Uterus (tissue), 2 donors: ENCODE results near the gene USP7.

Experiments
- CTCF ChIP-seq, 4 experiments: fragments of 200-600 bp in 2 of 4; fragments of 450-650 bp in 2 of 4; sonication (generic) in 2 of 4; IDR thresholded peaks; one replicate each; pipeline ENCODE4 v1.5.1; 2016 to 2019; ENCODE audit warnings: antibody characterized with exemption in 4 of 4, mild to moderate bottlenecking in 2 of 4, moderate library complexity in 1 of 4
- POLR2A ChIP-seq, 2 donors: fragments of 450-650 bp; IDR thresholded peaks; one replicate each; pipeline ENCODE4 v1.6.1; 2016; ENCODE audit warnings: antibody characterized with exemption in 2 of 2, mild to moderate bottlenecking in 1 of 2, moderate library complexity in 1 of 2

GRCh38 chr16:8948069-8948593 lies 15.6 kb downstream of the USP7 start:
- no peak for TF ChIP-seq CTCF (IDR thresholded peaks at IDR 0.05)
- no peak for TF ChIP-seq POLR2A (IDR thresholded peaks at IDR 0.05)
